ENCODE data around the gene SIGLEC10.
"Not testable (repeated sequence)": the region's sequence is repeated elsewhere in the genome, so short reads cannot be mapped to it uniquely, and the experiment has no call there.

Gene SIGLEC10

GRCh38 chr19:51417107-51417809 lies at the start of gene SIGLEC10:
TSS of gene SIGLEC10 (minus strand) at chr19:51417642. CDS start at chr19:51417581, 61 bp downstream.
- no peak for DNase-seq (ENCODE audit: low spot score)

GRCh38 chr19:51466723-51467122 lies 49.3 kb upstream of the SIGLEC10 start:
- no peak for DNase-seq (ENCODE audit: low spot score)

DNA sequence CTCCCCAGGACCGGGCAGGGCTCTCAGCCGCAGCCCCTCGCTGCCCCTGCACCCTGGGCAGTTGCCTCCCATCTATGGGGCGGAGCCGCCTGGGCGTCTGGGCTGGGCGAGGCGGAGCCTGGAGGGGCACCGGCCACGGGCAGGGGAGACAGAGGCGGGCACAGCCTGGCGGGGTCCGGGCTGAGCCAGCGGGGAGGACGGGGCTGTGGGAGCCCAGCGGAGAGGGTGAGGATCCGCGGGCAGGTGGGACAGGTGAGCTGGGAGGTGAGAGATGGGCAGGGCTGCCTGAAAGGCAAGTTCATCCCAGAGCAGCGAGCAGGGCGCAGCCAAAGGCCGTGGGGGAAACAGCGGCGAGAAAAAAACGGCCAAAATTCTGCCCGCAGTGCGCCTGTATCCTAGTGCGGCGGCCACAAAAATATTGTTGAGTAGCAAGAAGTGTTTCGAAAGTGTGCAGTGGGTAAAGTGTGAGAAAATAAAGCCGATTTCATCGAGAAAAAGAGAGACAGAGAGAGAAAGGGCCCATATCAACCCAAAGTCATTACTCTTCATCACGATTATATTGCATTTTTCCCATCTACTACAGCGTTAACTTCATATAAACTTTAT lies 46.6 kb upstream of the SIGLEC10 start:
- DNase-seq (ENCODE audit: low spot score) = not testable (repeated sequence)

DNA sequence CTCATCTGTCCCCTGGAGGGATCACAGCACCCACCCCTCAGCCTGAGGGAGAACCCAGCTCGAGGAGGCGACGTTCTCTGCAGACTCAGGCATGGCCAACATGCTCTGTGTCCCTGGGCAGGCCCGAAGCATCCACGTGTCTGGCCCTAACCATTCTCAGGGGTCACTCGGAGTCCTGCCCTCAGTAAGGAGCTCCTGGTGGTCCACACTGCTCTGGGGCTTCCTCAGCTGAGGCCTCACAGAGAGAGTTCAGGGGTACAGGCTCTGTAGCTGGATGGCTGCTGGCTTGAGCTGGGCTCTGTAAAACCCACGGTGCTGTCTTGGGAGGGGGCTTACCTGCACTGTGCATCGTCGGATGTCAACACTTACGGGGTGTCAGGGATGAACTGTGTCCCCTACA lies 45.2 kb upstream of the SIGLEC10 start:
- DNase-seq (ENCODE audit: low spot score) = no peak

DNA sequence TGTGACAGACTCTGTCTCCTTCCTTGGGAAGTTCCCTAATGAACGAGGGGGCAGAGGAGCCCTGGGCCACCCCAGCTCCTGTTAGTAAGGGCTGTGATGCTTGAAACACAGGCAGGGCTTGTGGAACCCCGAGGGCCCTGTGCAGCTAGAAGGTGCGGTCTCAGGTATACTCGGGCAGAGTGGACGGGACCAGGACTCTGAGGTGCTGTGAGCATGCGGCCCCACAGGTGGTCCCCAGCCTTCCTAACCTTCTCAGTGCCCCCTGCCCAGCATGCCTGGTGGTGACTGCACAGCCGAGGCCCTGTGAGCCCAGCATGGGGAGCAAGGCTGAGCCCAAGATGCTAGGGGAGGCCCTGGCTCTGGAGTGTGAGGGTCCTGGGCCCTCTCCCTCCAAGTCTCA lies 44.8 kb upstream of the SIGLEC10 start:
- no peak for DNase-seq (ENCODE audit: low spot score)

GRCh38 chr19:51461723-51462161 lies 44.3 kb upstream of the SIGLEC10 start:
- DNase-seq (ENCODE audit: low spot score) = no peak

DNA sequence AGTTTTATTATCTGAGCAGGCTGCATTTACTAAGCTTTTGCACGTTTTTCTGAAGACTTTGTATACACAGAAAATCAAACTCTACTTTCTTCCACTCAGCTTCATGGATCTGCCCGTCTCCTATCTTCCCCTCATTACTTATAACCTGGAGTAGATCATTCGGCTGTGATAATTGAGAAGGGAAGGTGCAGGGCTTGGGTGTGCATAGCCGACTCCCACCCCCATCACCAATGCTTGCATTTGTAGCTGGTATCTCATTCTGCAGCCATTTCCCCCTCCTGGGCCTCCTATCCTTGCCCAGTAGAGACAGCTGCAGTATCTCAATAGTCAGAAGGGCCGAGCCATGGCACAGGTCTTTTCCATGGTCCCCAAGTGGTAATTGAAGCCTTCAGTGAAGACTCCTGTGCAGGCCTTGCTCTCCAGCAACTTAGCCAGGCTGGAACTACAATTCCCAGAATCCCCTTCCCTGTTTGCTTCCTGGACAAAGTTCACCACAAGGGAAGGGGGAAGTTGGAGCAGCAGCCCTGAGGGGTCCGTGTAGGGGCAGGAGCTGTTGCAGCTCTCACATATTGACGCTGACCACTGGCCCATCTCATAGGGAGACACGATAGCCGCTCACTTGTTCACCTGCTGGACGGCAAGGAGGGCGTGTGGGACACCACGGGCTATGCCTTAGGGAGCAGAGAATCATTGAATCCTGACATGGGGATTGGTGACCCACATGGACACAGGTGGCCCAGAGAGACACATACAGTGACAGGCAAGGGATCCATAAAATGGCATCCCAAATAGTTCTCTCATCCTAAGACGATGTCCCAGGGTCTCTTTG lies 42.9 kb upstream of the SIGLEC10 start:
- DNase-seq (ENCODE audit: low spot score) = no peak

DNA sequence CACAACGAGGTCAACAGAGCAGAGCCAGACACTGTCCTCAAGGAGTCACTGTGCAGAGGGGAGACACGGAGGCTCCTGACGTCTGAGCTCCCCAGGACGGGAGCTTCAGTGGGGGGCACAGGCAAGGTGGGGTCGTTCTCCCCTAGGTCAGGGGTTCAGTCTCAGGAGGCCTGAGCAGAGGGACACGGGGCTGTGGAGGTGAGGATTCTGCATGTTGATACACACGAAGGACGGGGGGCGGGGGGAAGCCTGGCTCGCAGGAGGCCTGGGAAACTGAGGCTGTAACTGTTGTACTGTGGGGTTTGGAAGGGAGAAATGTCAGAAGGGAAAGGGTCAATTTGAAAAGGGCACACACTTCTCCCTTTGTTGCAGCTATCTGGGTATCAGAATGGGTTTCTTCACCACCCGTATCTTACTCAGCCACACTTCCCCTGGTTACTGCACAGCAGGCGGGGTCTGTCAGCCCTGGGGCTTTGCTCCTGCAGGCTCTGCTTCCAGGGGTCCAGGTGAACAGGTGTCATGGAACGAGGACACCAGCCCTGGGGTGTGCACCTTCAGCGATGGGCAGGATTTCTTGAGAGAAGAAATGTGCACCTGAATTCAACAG lies 41.6 kb upstream of the SIGLEC10 start:
- no peak for DNase-seq (ENCODE audit: low spot score)

- DNase-seq (ENCODE audit: low spot score) = no peak
Observed at GRCh38 chr19:51458051-51458645, 40.7 kb upstream of the SIGLEC10 start, which contains the start of gene SIGLEC8. TSS of gene SIGLEC8 (minus strand) at chr19:51458454. CDS start at chr19:51458387, 67 bp downstream.

GRCh38 chr19:51457351-51458013 lies 40.0 kb upstream of the SIGLEC10 start:
- no peak for DNase-seq (ENCODE audit: low spot score)

GRCh38 chr19:51456541-51457290 lies 39.3 kb upstream of the SIGLEC10 start:
- DNase-seq (ENCODE audit: low spot score) = no peak

GRCh38 chr19:51450730-51451307 lies 33.4 kb upstream of the SIGLEC10 start:
- DNase-seq (ENCODE audit: low spot score) = no peak

GRCh38 chr19:51448411-51449016 lies 31.1 kb upstream of the SIGLEC10 start:
- no peak for DNase-seq (ENCODE audit: low spot score)

GRCh38 chr19:51448011-51448410 lies 30.6 kb upstream of the SIGLEC10 start:
- DNase-seq (ENCODE audit: low spot score) = no peak

- DNase-seq (ENCODE audit: low spot score) = not testable (repeated sequence)
Observed at GRCh38 chr19:51447510-51447909, 30.1 kb upstream of the SIGLEC10 start.

GRCh38 chr19:51441410-51442390 lies 24.3 kb upstream of the SIGLEC10 start:
- DNase-seq (ENCODE audit: low spot score) = no peak

DNA sequence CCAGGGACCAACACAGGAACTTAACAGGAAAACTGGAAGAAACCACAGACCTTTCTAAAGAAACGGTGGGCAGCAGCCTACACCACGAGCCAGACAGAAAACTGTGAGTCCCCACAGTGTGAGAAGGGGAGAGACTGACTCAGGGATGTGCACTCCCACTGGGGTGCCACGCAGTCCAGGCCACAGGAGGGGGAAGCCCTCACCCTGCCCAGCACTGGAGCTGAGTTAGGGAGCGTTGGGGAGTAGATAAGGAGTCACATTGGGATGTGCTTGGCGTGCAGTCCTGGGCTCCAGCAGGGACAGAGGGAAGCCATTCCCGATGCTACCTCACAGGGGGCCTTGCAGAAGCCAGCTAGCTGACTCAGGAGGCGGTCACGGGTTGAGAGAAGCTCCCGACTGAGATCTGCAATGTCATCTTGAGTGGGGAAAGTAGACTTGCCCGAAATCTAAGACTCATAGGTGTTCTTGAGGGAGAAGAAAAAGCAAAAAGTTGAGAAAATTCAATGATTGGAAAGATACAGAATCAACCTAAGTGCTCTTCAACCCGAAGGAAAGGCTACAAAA lies 23.5 kb upstream of the SIGLEC10 start:
- DNase-seq (ENCODE audit: low spot score) = no peak

- no peak for DNase-seq (ENCODE audit: low spot score)
Observed at GRCh38 chr19:51440052-51440451, 22.6 kb upstream of the SIGLEC10 start.
